ENCODE measurements around the gene PHF24. TPM values are rescaled to one million over a fixed set of nuclear protein-coding genes. Genes with fewer than 3 reads are reported as not detected.
"Not testable (repeated sequence)": the region's sequence is repeated elsewhere in the genome, so short reads cannot be mapped to it uniquely, and the experiment has no call there.

Gene PHF24
- total and polyA plus RNA-seq, 10 of the 15 experiments (the other 5 are each of a cell fraction or from before 2014, with no cell fraction given): 0.02 to 0.04 TPM; not detected in 8

GRCh38 chr9:35023443-35023842 lies 65.4 kb downstream of the PHF24 start:
- RAD21 ChIA-PET (ENCODE audit: unreplicated experiment); intact Hi-C loops (cut with micrococcal nuclease; ENCODE audit: unreplicated experiment); FAIRE-seq; POLR2A ChIA-PET; H3K27ac ChIP-seq (ENCODE audit: control insufficient read depth, insufficient read depth); H3K36me3 ChIP-seq (ENCODE audit: control insufficient read depth in 2 of 2, insufficient read depth in 2 of 2, low read length in 1 of 2); H3K9me3 ChIP-seq (replicated peaks; ENCODE audit: control insufficient read depth, insufficient read depth, low read length); SMC1A ChIA-PET (ENCODE audit: uncharacterized antibody, unreplicated experiment); H4K20me1 ChIP-seq (ENCODE audit: control insufficient read depth, insufficient read depth); BruUV-seq (replicated peaks); H3K27me3 ChIP-seq (replicated peaks in 1 of 2; ENCODE audit: control insufficient read depth in 2 of 2, insufficient read depth in 2 of 2, low read length in 1 of 2); ATAC-seq; H3K4me3 ChIP-seq; H3K4me1 ChIP-seq (ENCODE audit: control insufficient read depth, insufficient read depth, low read length); H3K79me2 ChIP-seq (ENCODE audit: control insufficient read depth, insufficient read depth, low read length); in situ Hi-C loops (cut with MboI); H3K9ac ChIP-seq (ENCODE audit: control insufficient read depth, insufficient read depth, low read length): not testable (repeated sequence)
- peak overlapping the region; percentile 44; the same call in 1 of the 2 replicates for H2AFZ ChIP-seq (ENCODE audit: control insufficient read depth, low read depth, low read length)
- CTCF ChIA-PET: interaction anchor here (0.8 kb wide), 1 partner anchor 28 kb away, joined by 4 read pairs; no protein-coding TSS in a partner anchor
- WGBS (ENCODE audit: insufficient coverage, insufficient replicate concordance, low lambda C conversion rate, missing lambda C conversion rate): 38% methylated on average over 5 of the region's 5 CpGs
- TF ChIP-seq SPI1 (IDR thresholded peaks at IDR 0.05; ENCODE audit: borderline replicate concordance, insufficient read depth, low read depth, low read length): peak; percentile 61; the same call in 1 of the 2 replicates
- peak; percentile 11 for DNase-seq (ENCODE audit: low read depth, low spot score)
- H3K4me2 ChIP-seq (ENCODE audit: control insufficient read depth, insufficient read depth): peak overlapping the region; percentile 33; the same call in 1 of the 2 replicates

- no TSS peak for BruUV-seq (replicated peaks)
- Histone ChIP-seq H3K4me3 (no peak overlapping the region), H3K27ac (ENCODE audit: control insufficient read depth, insufficient read depth) (no peak overlapping the region), H3K9me3 (replicated peaks; ENCODE audit: control insufficient read depth, insufficient read depth, low read length) (no peaks in the 10 kb centered on the region; the same call in 2 of the 3 replicates), H3K4me2 (ENCODE audit: control insufficient read depth, insufficient read depth) (no peak overlapping the region), H3K9ac (ENCODE audit: control insufficient read depth, insufficient read depth, low read length) (no peak overlapping the region), H4K20me1 (ENCODE audit: control insufficient read depth, insufficient read depth) (no peaks in the 10 kb centered on the region), H3K27me3 (replicated peaks in 1 of 2; ENCODE audit: control insufficient read depth in 2 of 2, insufficient read depth in 2 of 2, low read length in 1 of 2) (no peaks in the 10 kb centered on the region), H3K4me1 (ENCODE audit: control insufficient read depth, insufficient read depth, low read length) (peaks cover 4% of the 10 kb centered on the region; the same call in 1 of the 2 replicates), H3K79me2 (ENCODE audit: control insufficient read depth, insufficient read depth, low read length) (no peaks in the 10 kb centered on the region), H3K36me3 (ENCODE audit: control insufficient read depth in 2 of 2, insufficient read depth in 2 of 2, low read length in 1 of 2) (no peaks in the 10 kb centered on the region), H2AFZ (ENCODE audit: control insufficient read depth, low read depth, low read length) (no peak overlapping the region)
- 96% methylated on average over 3 of the region's 3 CpGs for WGBS (ENCODE audit: insufficient coverage, insufficient replicate concordance, low lambda C conversion rate, missing lambda C conversion rate)
- DNase-seq (ENCODE audit: low read depth, low spot score) (no peak), FAIRE-seq (no peak), ATAC-seq (no peak)
- in situ Hi-C loops (cut with MboI) (no loop called here), intact Hi-C loops (cut with micrococcal nuclease; ENCODE audit: unreplicated experiment) (no loop called here)
- SMC1A ChIA-PET (ENCODE audit: uncharacterized antibody, unreplicated experiment): interaction anchor here (1.3 kb wide), 1 partner anchor 24 kb away, joined by 7 read pairs; no protein-coding TSS in a partner anchor
- CTCF ChIA-PET: interaction anchor here (0.9 to 7.2 kb wide), 4 partner anchors 24 to 159 kb away, joined by 3 to 39 read pairs (median 6); no protein-coding TSS in a partner anchor
- RAD21 ChIA-PET (ENCODE audit: unreplicated experiment): no interaction called here
- POLR2A ChIA-PET: no interaction called here
- TF ChIP-seq ZNF207 (IDR thresholded peaks at IDR 0.05; ENCODE audit: borderline replicate concordance) (no peak), ZNF592 (IDR thresholded peaks at IDR 0.05) (no peak), RFX5 (IDR thresholded peaks at IDR 0.05; ENCODE audit: low read depth, low read length) (no peak), HDGF (IDR thresholded peaks at IDR 0.05) (no peak), RUNX3 (IDR thresholded peaks at IDR 0.05; ENCODE audit: low read length) (no peak), FOS (IDR thresholded peaks at IDR 0.05; ENCODE audit: borderline replicate concordance, extremely low read depth, insufficient read length) (no peak), HSF1 (IDR thresholded peaks at IDR 0.05; ENCODE audit: low read depth, low read length) (no peak), LARP7 (IDR thresholded peaks at IDR 0.05) (no peak), CBX5 (IDR thresholded peaks at IDR 0.05; ENCODE audit: low read depth) (no peak), MEF2A (IDR thresholded peaks at IDR 0.05; ENCODE audit: insufficient read depth, low read depth, low read length) (no peak)
These were observed 68.6 kb downstream of the PHF24 start for GRCh38 chr9:35026671-35027070.
